OCI-LY1 (cell line): ENCODE measurements around the gene TREM2.

Experiments used
- CTCF ChIP-seq: fragments of 200-600 bp; sonication (generic), shearing (Covaris generic); IDR thresholded peaks from 2 replicates; pipeline ENCODE4 v1.5.1; 2017; ENCODE audit warnings: mild to moderate bottlenecking, antibody characterized with exemption, low read length, moderate library complexity, mixed read lengths
- EZH2 ChIP-seq: fragments of 200-600 bp; sonication (generic), shearing (Covaris generic); IDR thresholded peaks from 2 replicates; pipeline ENCODE4 v1.8.0; 2017; ENCODE audit warnings: borderline replicate concordance, mixed run types, mild to moderate bottlenecking, antibody characterized with exemption, low read length, moderate library complexity, mixed read lengths

GRCh38 chr6:41200901-41201763 is 38.2 kb upstream of the TREM2 start, which contains the start of gene TREML2:
- no peak for TF ChIP-seq EZH2
- no peak for TF ChIP-seq CTCF
